OCI-LY7 (cell line): ENCODE data around the gene SCG3. TPM values are rescaled to one million over a fixed set of nuclear protein-coding genes. Genes with fewer than 3 reads are reported as not detected.

ENCODE experiments used
- BruUV-seq: library from RNA; stranded (reverse); fragments of 400-500 nt; replicated peaks from 2 replicates; lab custom pipeline; 2021; lab: Mats Ljungman, UMichigan
- CTCF ChIA-PET: fragments of 300-600 bp; sonication (Branson Sonifier 250); formaldehyde crosslinking; loops from one replicate; lab custom pipeline; 2022; ENCODE audit warnings: antibody characterized with exemption; ENCODE audit not compliant: unreplicated experiment; lab: Charles Lee
- POLR2A ChIA-PET: fragments of 300-600 bp; sonication (Branson Sonifier 250); formaldehyde crosslinking; loops from one replicate; lab custom pipeline; 2022; ENCODE audit warnings: antibody characterized with exemption; lab: Charles Lee
- DNase-seq: peaks from one replicate; pipeline ENCODE4 v3.0.0-alpha.2; 2015; ENCODE audit warnings: low spot score
- H2AFZ ChIP-seq: fragments of 200-600 bp; sonication (generic), shearing (Covaris generic); 2 replicates; pipeline ENCODE4 v1.6.1; 2014; ENCODE audit warnings: mild to moderate bottlenecking, antibody characterized with exemption, low read length, moderate library complexity
- H3K27ac ChIP-seq: fragments of 200-600 bp; sonication (generic); 2 replicates; pipeline ENCODE4 v1.5.1; 2014; ENCODE audit warnings: mixed run types, low read depth, mild to moderate bottlenecking, moderate library complexity, low read length, inconsistent platforms; ENCODE audit not compliant: poor library complexity, severe bottlenecking
- H3K36me3 ChIP-seq: fragments of 200-600 bp; sonication (generic); 2 replicates; pipeline ENCODE4 v1.6.1; 2014; ENCODE audit warnings: mild to moderate bottlenecking, antibody characterized with exemption, low read length, moderate library complexity, mixed read lengths; ENCODE audit not compliant: insufficient read depth
- H3K4me1 ChIP-seq: fragments of 200-600 bp; sonication (generic); 2 replicates; pipeline ENCODE4 v1.5.1; 2014; ENCODE audit warnings: mild to moderate bottlenecking, low read length; ENCODE audit not compliant: insufficient read depth, poor library complexity, severe bottlenecking
- H3K4me2 ChIP-seq: fragments of 200-600 bp; sonication (generic); 2 replicates; pipeline ENCODE4 v1.6.1; 2014; ENCODE audit warnings: mild to moderate bottlenecking, low read length
- H3K4me3 ChIP-seq: fragments of 200-600 bp; sonication (generic); 2 replicates; pipeline ENCODE4 v1.5.1; 2014; ENCODE audit warnings: mild to moderate bottlenecking, low read depth, low read length; ENCODE audit not compliant: poor library complexity, severe bottlenecking
- H3K79me2 ChIP-seq: fragments of 200-600 bp; sonication (generic); 2 replicates; pipeline ENCODE4 v1.6.1; 2016; ENCODE audit warnings: low read depth, mild to moderate bottlenecking, low read length, moderate library complexity, mixed read lengths; ENCODE audit not compliant: insufficient read depth
- H3K9me2 ChIP-seq: fragments of 200-600 bp; sonication (generic); 2 replicates; pipeline ENCODE4 v1.6.1; 2016; ENCODE audit warnings: mild to moderate bottlenecking, low read length, mixed read lengths; ENCODE audit not compliant: insufficient read depth
- H3K9me3 ChIP-seq: fragments of 200-600 bp; sonication (generic); 2 replicates; pipeline ENCODE4 v1.6.1; 2014; ENCODE audit warnings: mild to moderate bottlenecking, mixed run types, low read length, mixed read lengths
- H4K20me1 ChIP-seq: fragments of 200-600 bp; sonication (generic); 2 replicates; pipeline ENCODE4 v1.6.1; 2014; ENCODE audit warnings: mild to moderate bottlenecking, antibody characterized with exemption, low read length, moderate library complexity, mixed read lengths; ENCODE audit not compliant: insufficient read depth
- EZH2phosphoT487 ChIP-seq: fragments of 200-600 bp; sonication (generic); IDR thresholded peaks from 2 replicates; pipeline ENCODE4 v1.6.1; 2018; ENCODE audit warnings: low read depth, borderline replicate concordance, mild to moderate bottlenecking, mixed run types, antibody characterized with exemption, low read length, moderate library complexity, mixed read lengths
- intact Hi-C: fragments of 100-400 bp; cut with micrococcal nuclease; formaldehyde crosslinking; loops from one replicate; pipeline ENCODE4 v1.10.0; 2022; ENCODE audit not compliant: unreplicated experiment
- total RNA-seq, 2 experiments: library from RNA; depleted of rRNA in 1 of 2; stranded (reverse); fragments of >200 nt in 1 of 2; shearing (Covaris generic) in 1 of 2; gene quantifications; 2 replicates each; pipeline ENCODE4 v1.2.3, GENCODE V29; 2014 to 2022
- TF ChIP-seq, protein P1 (sequence below): fragments of 200-600 bp; sonication (generic); conservative IDR thresholded peaks from 2 replicates; pipeline ENCODE4 v1.5.1; 2014; ENCODE audit warnings: mild to moderate bottlenecking, antibody characterized with exemption, low read length, moderate library complexity, mixed read lengths

The SCG3 gene
- total RNA-seq, 2 experiments from 2014 or later: not detected

DNA sequence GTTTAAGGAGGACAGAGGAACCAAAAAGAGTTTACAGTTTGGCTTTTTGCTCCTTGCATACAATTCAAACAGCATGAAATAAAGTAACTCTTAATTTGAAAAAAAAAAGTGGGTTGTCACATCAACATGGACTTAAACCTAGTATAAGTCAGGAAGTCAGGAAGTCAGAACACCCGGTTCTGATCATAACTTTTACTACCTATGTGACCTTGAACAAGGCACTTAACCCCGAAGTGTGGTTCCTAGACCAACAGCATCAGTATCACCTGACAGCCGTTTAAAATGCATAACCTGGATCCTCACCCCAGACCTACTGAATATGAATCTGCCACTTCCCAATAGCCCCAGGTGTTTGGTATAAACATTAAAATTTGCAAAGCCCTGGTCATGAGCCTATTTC, 37.4 kb downstream of the SCG3 start:
- TF ChIP-seq EZH2phosphoT487: no peak
- TF ChIP-seq, protein P1, sequence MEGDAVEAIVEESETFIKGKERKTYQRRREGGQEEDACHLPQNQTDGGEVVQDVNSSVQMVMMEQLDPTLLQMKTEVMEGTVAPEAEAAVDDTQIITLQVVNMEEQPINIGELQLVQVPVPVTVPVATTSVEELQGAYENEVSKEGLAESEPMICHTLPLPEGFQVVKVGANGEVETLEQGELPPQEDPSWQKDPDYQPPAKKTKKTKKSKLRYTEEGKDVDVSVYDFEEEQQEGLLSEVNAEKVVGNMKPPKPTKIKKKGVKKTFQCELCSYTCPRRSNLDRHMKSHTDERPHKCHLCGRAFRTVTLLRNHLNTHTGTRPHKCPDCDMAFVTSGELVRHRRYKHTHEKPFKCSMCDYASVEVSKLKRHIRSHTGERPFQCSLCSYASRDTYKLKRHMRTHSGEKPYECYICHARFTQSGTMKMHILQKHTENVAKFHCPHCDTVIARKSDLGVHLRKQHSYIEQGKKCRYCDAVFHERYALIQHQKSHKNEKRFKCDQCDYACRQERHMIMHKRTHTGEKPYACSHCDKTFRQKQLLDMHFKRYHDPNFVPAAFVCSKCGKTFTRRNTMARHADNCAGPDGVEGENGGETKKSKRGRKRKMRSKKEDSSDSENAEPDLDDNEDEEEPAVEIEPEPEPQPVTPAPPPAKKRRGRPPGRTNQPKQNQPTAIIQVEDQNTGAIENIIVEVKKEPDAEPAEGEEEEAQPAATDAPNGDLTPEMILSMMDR: no peak
- DNase-seq: no peak
- BruUV-seq: no TSS peak
- Histone ChIP-seq H3K4me1 (no peaks in the 10 kb centered on the region), H4K20me1 (no peaks in the 10 kb centered on the region), H3K4me2 (no peak overlapping the region), H3K36me3 (no peaks in the 10 kb centered on the region), H3K9me3 (no peaks in the 10 kb centered on the region), H3K4me3 (no peak overlapping the region), H3K9me2 (no peaks in the 10 kb centered on the region), H3K79me2 (no peaks in the 10 kb centered on the region), H2AFZ (no peak overlapping the region), H3K27ac (no peak overlapping the region)
- CTCF ChIA-PET: no interaction called here
- intact Hi-C loops: no loop called here
- POLR2A ChIA-PET: no interaction called here

DNA sequence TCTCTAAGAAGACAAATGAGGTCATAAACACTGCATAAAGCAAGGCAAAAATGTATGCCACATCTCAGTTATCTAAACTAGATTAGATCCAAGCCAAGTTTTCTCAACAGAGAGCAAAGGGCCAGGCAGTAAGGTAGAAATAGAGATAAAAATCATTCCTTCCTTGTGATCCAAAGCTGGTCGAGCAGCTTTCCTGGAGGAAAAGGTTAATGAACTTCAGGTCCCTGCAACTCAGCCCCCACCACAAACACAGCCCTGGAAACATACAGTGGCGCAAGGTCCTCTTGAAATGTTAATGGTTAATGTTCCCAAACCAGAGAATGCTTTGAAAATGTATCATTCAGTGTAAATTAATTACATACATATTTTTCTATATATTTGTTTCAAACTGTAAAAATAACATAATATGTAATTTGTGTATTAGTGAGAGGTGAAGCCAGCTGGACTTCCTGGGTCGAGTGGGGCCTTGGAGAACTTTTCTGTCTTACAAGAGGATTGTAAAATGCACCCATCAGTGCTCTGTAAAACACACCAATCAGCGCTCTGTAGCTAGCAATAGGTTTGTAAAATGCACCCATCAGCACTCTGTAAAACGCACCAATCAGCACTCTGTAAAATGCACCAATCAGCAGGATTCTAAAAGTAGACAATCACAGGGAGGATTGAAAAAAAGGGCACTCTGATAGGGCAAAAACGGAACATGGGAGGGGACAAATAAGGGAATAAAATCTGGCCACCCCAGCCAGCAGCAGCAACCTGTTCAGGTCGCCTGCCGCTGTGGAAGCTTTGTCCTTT, 39.1 kb downstream of the SCG3 start:
- no peaks in the 10 kb centered on the region for H4K20me1 ChIP-seq
- no peaks in the 10 kb centered on the region for H3K36me3 ChIP-seq
- H3K4me3 ChIP-seq: no peak overlapping the region
- no peak overlapping the region for H3K4me2 ChIP-seq
- no peak for DNase-seq
- intact Hi-C loops: no loop called here
- no peaks in the 10 kb centered on the region for H3K79me2 ChIP-seq
- no peaks in the 10 kb centered on the region for H3K9me3 ChIP-seq
- TF ChIP-seq, protein P1: no peak
- no peak for TF ChIP-seq EZH2phosphoT487
- no peak overlapping the region for H2AFZ ChIP-seq
- H3K9me2 ChIP-seq: no peaks in the 10 kb centered on the region
- CTCF ChIA-PET: no interaction called here
- POLR2A ChIA-PET: interaction anchor here (0.6 kb wide), 1 partner anchor 1041 kb away, joined by 3 read pairs; no protein-coding TSS in a partner anchor
- BruUV-seq: no TSS peak
- no peak overlapping the region for H3K27ac ChIP-seq
- no peaks in the 10 kb centered on the region for H3K4me1 ChIP-seq
